Dedifferentiated amniotic fluid mesenchymal stem cell (primary cell): ENCODE measurements around the gene ALG8.
"Not testable (repeated sequence)": the region's sequence is repeated elsewhere in the genome, so short reads cannot be mapped to it uniquely, and the experiment has no call there.

Experiments
- DNase-seq: peaks from one replicate; pipeline ENCODE4 v3.0.0-alpha.2; 2016; ENCODE audit errors: extremely low spot score

The ALG8 gene

DNA sequence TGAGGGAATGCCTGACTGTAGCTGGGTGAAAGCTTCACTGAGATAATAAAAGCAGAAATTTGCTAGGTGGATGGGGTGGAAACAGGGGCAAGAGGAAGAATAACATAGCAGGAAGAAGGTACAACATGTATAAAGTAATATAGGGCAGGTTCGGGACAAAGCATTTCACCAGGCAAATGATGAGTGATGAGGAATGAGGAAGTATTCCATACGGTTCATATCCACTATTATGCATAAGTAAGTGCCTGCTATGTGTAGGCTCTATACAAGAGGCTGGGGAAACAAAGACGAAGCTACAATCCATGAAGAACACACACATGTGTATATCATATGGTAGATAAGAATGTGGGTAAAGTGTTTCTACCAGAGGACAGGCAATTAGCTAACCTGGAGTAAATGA lies 67.7 kb downstream of the ALG8 start:
- DNase-seq, result no peak

DNA sequence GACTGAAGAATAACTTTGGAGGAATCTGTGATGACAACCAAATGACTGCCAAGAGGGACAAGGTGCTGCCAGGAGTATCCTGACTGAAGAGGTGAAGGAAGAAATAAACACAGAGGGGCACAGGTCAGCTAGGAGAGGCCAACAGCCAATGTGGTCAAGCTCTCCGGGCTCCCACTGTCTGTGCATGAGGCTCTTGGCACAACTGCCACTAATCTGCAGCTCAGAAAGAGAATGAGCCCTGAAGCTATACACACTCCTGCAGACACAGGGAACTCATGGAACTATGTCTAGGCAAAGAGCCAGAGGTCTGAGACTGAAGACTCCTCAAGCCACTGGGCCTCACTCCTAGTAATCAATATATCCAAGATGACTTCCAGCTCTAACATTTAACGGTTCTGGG lies 68.8 kb downstream of the ALG8 start:
- DNase-seq, result no peak

DNA sequence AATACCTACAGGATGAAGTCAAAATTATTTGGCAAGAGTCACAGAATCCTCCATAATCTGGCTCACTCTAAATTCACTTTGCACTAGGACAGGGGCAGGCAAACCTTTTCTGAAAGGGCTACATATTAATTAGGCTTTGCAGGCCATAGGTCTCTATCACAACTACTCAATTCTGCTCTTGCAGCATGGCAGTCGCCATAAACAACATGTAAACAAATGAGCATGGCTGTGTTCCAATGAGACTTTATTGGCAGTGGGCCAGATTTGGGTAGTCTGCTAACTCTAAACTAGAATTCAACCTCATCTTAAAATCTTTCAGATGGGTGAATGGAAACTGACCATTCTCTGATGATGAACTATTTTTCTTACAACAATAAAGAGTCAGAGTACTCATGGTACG lies 70.0 kb downstream of the ALG8 start:
- DNase-seq, result no peak

DNA sequence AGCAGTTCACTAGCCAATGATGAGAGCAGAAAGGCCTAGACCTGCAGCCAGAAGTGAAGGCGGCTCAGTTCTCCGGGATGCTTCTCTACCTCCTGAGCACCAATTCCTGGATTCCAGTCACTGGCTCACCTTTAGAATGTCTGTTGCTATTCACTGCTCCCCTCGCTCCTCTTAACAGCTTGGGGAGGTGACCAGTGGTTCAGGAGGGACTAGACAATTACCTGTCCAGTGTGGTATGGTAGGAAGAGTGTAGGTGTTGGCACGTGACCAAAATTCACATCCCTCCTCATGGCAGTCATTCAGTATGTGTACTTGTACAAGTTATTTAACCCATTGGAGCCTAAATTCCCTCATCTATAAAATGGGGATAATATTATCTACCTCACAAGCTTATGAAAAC lies 71.7 kb downstream of the ALG8 start:
- no peak for DNase-seq

DNA sequence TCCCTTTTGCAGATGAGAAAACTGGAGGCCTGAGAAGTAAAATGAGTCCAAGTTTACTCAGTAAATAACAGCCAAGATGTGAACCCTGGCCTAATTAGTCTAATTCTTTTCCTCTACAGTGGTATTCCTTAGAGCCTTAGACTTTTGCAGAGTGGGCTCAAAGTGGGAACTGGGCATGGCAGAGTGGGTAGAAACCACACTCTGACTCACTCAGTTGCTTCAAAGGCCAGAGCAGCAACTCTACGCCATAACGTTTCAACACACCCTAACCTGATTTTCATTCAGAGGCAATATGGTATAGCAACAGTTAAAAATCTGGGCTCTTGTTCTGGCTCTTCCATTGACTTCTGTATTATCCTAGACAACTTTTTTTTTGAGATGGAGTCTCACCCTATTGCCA lies 73.0 kb downstream of the ALG8 start:
- DNase-seq, result no peak

DNA sequence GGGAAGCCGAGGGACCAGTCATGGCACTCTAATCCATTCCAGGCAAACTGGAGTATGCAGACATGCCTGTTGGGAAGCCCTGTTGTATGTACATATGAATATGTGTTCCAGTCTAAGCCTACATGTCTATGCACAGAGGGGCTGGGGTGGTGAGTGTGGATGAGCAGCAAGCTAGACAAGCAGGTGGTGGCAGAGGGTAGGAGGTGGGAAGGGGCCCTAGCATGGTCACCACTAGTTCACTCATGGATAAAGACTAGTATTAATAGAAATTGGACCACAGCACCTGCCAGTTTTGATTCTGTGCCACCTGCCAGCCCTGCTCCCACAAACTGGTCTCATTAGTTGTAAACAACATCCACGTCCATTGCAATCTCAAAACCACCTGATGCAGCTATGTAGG lies 74.2 kb downstream of the ALG8 start:
- no peak for DNase-seq

DNA sequence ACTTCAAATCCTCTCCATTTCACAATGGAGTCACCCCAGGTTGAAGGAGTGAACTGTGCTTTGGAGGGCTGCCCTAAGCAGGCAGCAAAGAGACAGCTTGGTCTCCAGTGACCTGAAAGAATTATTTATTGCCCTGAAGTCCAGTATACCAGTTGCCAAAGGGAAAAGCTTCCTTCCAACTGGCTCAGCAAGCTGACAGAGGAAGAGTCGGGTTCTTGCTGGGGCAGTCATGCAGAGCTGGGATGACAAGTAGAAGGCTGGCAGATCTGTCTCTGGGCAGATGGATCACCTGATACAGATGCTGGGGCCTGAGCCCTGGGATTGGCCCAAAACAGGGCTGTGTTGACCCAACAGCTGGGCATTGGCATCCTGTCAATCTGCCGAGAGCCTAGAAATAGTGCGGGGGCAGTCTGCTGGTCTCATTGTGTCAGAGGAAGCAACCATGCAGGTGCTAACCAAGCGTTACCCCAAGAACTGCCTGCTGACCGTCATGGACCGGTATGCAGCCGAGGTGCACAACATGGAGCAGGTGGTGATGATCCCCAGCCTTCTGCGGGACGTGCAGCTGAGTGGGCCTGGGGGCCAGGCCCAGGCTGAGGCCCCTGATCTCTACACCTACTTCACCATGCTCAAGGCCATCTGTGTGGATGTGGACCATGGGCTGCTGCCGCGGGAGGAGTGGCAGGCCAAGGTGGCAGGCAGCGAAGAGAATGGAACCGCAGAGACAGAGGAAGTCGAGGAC lies 75.8 kb downstream of the ALG8 start, which contains the start of gene THRSP:
Gene THRSP, plus strand, starts transcription at position 422 of the 742 bp plus-strand sequence. Its CDS starts 21 bp downstream, at position 443.
- no peak for DNase-seq

DNA sequence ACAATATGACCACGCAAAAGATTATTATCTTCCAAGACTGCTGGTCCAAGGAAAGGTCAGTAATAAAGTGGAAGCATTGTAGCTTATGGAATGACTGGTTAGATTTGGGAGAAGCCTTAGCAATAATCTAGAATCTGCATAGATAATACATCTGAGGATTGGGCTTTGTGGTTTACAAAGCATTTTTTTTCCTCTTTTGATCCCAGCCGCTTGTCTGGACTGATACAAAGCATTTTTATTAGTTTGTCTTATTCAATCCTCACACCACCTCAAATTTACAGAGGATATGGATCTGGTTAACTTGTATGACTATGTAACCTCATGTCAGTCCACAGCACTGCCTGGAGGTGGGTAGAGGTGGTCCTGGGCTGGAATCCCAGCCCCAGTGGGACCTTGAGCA lies 76.8 kb downstream of the ALG8 start:
- no peak for DNase-seq

DNA sequence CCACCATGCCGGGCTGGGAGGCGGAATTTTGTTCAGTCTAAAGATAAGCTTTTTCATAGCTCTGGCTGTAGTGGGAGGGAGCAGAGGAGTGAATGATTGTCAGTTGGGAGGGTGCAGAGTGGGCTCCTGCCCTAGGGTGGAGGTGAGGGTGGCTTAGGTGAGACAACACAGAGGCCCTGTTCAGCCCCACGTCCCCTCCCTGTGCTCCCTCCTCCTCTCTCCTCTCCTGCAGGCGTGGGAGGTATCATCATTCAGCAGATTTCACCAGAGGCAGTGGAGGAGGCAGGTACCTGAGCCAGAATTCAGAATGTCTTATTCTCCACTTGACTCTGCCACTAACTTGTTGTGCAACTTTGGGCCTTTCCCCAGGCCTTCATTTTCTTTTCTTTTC lies 77.5 kb downstream of the ALG8 start:
- no peak for DNase-seq

DNA sequence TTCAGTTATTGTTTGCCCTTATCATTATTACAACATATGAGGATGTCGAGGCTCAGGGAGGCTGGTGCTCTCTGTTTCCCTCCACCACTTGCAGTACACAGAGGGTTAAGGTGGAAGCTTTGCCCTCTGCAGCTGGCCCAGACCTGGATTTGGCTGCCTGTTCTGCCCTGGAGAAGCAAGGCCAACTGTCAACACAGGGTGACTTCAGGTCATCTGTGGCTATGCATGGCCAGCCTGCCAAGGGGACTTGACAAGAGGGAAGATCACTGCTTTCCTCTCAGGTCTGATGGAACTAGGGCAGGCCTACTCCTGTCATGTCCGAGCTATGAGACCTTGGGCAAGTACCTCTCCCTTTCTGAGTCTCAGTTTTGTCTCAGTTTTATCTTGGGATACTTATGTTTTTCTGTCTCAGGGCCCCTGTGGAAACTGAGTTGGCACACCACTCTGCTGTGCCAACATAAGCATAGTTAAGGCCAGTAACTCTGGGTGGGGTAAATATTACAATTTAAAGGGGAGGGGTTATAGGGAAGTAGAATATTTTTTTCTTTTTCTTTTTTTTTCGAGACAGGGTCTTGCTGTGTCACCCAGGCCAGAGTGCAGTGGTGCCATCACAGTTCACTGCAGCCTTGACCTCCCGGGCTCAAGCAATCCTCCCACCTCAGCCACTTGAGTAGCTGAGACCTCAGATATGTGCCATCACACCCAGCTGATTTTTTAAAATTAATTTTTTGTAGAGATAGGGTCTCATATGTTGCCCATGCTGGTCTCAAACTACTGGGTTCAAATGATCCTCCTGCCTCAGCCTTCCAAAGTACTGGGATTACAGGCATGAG lies 78.1 kb downstream of the ALG8 start:
- DNase-seq, result no peak

DNA sequence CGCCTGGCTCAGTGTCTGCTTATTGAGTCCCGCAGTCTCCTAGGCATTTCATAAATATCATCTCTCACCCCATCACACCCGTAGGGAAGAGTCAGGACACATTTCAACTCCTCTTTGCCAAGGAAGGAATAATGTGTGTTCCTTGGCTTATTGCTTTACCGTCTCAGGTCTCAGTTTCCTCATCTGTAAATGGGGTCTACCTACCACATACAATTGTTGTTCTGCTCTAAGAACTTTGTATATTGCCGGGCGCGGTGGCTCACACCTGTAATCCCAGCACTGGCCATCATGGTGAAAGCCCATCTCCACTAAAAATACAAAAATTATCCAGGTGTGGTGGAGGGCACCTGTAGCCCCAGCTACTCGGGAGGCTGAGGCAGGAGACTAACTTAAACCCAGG lies 78.9 kb downstream of the ALG8 start:
- no peak for DNase-seq

DNA sequence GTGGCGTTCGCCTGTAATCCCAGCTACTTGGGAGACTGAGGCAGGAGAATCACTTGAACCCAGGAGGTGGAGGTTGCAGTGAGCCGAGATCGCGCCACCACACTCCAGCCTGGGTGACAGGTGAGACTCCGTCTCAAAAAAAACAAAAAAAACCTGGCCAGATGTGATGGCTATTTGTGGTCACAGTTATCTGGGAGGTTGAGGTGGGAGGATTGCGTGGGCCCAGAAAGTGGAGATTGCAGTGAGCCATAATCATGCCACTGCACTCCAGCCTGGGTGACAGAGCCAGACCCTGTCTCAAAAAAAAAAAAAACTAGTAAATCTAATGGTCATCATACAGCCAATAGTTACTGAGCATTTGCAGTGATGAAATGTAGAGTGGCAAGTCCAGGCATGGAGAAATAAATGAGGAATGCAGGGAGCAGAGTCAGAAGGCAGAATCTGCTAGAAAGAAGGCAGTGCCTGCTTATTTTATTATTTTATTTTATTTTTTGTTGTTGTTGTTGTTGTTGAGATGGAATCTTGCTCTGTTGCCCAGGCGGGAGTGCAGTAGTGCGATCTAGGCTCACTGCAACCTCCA lies 79.6 kb downstream of the ALG8 start:
- not testable (repeated sequence) for DNase-seq

DNA sequence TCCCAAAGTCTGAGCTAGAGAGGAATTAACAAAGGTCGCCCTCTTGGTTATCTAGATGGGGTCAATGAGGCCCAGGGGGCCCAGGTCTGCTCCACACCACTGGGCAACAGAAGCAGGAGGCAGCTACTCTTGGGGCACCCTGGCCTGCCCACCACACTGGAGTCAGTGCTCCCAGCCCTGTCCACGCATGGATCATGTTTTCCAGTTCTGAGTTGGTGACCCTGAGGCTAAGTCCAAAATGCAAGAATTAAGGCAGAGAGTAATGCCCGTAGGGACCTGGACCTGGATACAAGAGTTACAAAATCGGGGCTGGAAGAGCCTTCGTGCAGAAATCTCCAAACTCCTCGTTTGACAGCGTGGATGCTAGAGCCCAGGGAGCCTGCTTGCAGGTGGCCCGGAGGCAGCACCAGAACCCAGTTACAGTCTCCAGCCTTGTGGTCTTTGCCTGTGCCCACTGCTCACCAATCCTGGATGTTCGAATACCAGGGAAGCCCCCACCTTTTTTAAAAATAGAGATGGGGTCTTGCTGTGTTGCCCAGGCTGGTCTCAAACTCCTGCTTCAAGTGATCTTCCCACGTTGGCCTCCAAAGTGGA lies 81.9 kb downstream of the ALG8 start:
- DNase-seq, result no peak

DNA sequence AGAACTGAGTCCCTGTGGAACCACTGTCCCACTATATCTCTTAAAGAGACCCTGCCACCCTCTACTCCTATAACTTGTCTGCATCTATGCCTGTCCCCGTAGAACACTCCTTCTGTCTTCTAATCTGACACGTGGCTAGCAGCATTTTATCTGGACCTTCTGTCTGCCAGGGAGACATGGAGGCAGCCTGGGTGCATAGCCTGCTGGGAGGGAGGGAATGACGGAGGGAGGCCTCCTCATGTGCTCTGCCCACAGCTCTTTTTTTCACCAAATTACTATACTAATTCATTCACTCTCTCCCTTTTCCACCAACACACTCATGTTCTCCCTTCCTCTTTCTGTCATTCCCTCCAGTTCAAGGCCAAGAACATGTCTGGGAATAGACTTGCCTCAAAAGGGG lies 83.3 kb downstream of the ALG8 start:
- no peak for DNase-seq

DNA sequence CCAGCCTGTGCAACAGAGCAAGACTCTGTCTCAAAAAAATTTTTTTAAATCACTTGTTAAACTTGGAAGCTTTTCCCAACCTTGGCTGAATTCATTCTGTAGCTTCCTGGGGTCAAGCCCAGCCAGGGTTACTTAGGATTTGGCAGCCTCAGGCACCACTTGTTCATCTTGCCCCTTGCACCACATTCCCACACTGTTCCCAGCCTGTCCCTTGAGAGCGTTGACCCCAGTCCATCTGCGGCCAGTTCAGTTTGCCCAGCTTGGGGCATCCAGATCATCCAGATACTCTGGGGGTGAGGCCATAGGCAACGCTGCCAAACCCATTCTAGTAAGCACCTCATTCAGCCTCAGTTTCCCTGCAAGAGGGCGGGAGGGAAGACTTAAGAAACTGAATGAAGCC lies 84.5 kb downstream of the ALG8 start:
- DNase-seq, result no peak

DNA sequence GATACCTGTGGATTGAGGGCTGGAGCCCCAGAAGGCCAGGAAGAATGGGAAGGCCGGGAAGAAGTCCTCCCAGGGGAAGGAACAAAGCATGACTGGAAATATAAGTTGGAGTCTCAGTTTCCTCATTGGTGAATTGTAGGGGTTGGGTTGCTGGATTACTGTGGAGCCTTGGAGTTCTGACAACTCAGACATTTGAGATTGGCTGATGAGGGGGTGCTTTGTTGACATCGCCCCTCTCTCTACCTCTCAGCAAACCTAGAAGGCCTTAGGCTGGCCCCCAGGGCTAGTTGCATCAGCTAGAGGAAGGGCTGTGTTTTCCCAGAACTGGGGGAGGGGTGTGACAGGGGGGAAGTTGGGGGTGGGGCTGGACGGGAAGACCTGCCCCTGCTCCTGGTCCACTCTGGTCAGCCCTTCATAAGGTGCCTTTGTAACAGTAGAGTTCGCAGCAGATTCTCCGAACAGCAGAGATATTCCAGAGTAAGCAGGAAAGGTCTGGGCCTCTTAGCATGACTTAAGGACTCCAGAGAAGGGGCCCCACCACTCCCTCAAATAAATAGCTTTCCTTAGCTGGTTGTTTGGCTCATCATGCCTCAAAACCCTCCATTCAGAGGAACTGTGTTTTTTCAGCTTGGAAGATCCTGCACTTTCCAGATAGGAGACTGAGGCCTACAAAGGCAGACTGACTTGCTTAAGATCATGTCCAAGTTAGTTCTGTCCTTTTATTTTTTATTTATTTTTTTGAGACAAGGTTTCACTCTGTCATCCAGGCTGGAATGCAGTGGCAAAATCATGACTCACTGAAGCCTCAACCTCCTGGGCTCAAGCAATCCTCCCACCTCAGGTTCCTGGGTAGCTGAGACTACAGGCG lies 88.2 kb downstream of the ALG8 start:
- no peak for DNase-seq
